Heart left ventricle (tissue), 16 donors: ENCODE results near the gene NAT14. TPM values are rescaled to one million over a fixed set of nuclear protein-coding genes. Genes with fewer than 3 reads are reported as not detected.
"Not testable (repeated sequence)": the region's sequence is repeated elsewhere in the genome, so short reads cannot be mapped to it uniquely, and the experiment has no call there.

Experiments
- ATAC-seq, 4 donors: fragments of 200-7000 bp; cut with Tn5 transposase; one replicate each; pipeline ENCODE4 v1.9.1; 2020 to 2022; ENCODE audit warnings: moderate library complexity in 4 of 4, mild to moderate bottlenecking in 3 of 4, moderate number of reproducible peaks in 1 of 4
- DNase-seq, 5 donors: peaks; one replicate each; pipeline ENCODE4 v3.0.0-alpha.2; 2020
- H3K27ac ChIP-seq, 12 donors: fragments of 200-600 bp; sonication (generic) in 4 of 12; one replicate each; pipeline versions ENCODE4 v1.5.0 to v1.8.0; 2016 to 2022; ENCODE audit warnings: mild to moderate bottlenecking in 2 of 12
- H3K27me3 ChIP-seq, 9 donors: fragments of 200-600 bp; sonication (generic) in 2 of 9; one replicate each; pipeline versions ENCODE4 v1.5.1 to v1.8.0; 2016 to 2022; ENCODE audit warnings: mild to moderate bottlenecking in 3 of 9
- H3K36me3 ChIP-seq, 9 donors: fragments of 200-600 bp; sonication (generic) in 2 of 9; one replicate each; pipeline versions ENCODE4 v1.5.0 to v1.8.0; 2018 to 2022; ENCODE audit warnings: mild to moderate bottlenecking in 2 of 9
- H3K4me1 ChIP-seq, 12 donors: fragments of 200-600 bp; sonication (generic) in 4 of 12; one replicate each; pipeline versions ENCODE4 v1.5.0 to v1.8.0; 2016 to 2022; ENCODE audit warnings: mild to moderate bottlenecking in 3 of 12
- H3K4me3 ChIP-seq, 12 donors: fragments of 200-600 bp; sonication (generic) in 4 of 12; one replicate each; pipeline versions ENCODE4 v1.5.0 to v1.8.0; 2017 to 2022; ENCODE audit warnings: mild to moderate bottlenecking in 9 of 12, moderate library complexity in 4 of 12
- H3K9me3 ChIP-seq, 12 donors: fragments of 200-600 bp; sonication (generic) in 4 of 12; one replicate each; pipeline versions ENCODE4 v1.5.0 to v1.8.0; 2016 to 2022; ENCODE audit warnings: mild to moderate bottlenecking in 1 of 12
- CTCF ChIP-seq, 12 donors: fragments of 200-600 bp; sonication (generic) in 4 of 12; IDR thresholded peaks; one replicate each; pipeline versions ENCODE4 v1.5.0 to v1.8.0; 2018 to 2022; ENCODE audit warnings: antibody characterized with exemption in 12 of 12, mild to moderate bottlenecking in 5 of 12
- POLR2A ChIP-seq, 2 donors: fragments of 450-650 bp; IDR thresholded peaks; one replicate each; pipeline ENCODE4 v1.6.1; 2017; ENCODE audit warnings: antibody characterized with exemption in 2 of 2, mild to moderate bottlenecking in 2 of 2, moderate library complexity in 2 of 2
- WGBS, 4 donors: extraction: QIAGEN DNeasy Blood & Tissue Kit in 2 of 4; methylation state at CpG; one replicate each; pipeline versions ENCODE4 v1.1.5 to v1.1.7; 2013 to 2018; 5-methylcytosine and 5-hydroxymethylcytosine counted together
- intact Hi-C, 10 donors: fragments of 100-400 bp; cut with DNase I; formaldehyde crosslinking; loops; one replicate each; pipeline versions ENCODE4 v1.11.1 to v1.14.2; 2022
- polyA plus RNA-seq, 2 donors: library from polyadenylated mRNA; stranded (reverse); fragments of 200-250 nt; gene quantifications; one replicate each; pipeline ENCODE4 v1.2.3, GENCODE V29; 2013
- total RNA-seq, 9 donors: library from RNA; depleted of rRNA in 2 of 9; stranded (reverse); fragments of >200 nt in 2 of 9; fragmentation: NEBNext Ultra II Directional in 3 of 9; extraction: Animal tissue kit (Norgen Biotek cat#: 25700) in 3 of 9; gene quantifications; one replicate each; pipeline versions ENCODE4 v1.1.0 to v1.2.4, GENCODE V29; 2016 to 2023
- donor health status: ischemic (EF 13 %, LVEDD 7.1; RV severe dilation, severe dysfunction).
- donor health status: healthy with polysubstance abuse.
- donor health status: DM: no; HTN: yes; CAD: no.
- donor health status: DM: no; HTN: no; CAD: no.
- donor health status: ischemic (EF 25% LVEDD 6.9; RV normal size, moderate dysfunction).
- donor health status: ischemic (EF 25% LVEDD 5.7; RV mildly dilated, moderate dysfunction).
- donor health status: healthy.
- donor health status: DM: yes; HTN: yes; CAD: no.
- donor health status: ischemic (EF 35%, LVEDD 5.7; RV mildly dilated, moderate dysfunction).
- donor health status: nonischemic (EF 11% LVEDD 7.7; RV severe dilation, severe dysfunction).
- donor health status: DM: yes; HTN: yes; CAD: no.
- donor health status: PGD.
- donor health status: ischemic (EF 29% LVEDD 5.4; RV normal size, mild dysfunction).
- donor health status: nonischemic (EF 23%, LVEDD 6.1; RV moderate dilation, normal function).

NAT14 gene
- total and polyA plus RNA-seq, 11 donors = 2.9 to 10.4 (median 7.3) TPM

DNA sequence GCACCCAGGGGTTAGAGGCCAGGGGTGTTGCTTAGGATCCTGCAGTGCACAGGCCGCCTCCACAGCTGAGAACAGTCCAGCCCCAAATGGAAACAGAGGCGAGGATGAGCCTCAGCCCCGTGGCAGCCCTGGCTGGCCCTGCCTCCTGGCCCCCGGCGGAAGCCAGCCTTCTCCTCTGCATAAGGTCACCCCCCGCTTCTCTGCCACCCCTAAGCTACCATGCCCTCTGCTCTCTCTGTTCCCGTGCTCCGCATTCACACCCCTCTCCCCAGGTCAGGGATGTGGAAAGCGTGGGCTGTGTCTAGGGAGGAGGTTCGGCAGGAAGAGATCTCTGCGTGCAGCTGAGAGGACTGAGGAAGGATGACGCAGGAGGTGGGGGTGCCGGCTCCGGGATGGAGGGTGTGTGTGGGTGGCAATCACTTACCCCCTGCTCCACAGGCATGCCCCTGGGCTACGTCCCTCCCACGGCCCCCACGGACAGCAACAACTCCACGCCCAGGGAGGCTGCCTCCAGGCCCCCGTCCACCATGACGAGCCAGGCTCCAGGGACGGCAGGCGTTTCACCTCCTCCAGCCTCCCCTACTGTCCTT lies 9.3 kb downstream of the NAT14 start:
- DNase-seq (peak in 4 of 5 donors; percentile 78 to 86 (median 80)), ATAC-seq (peak; percentile 63 to 93 (median 75))
- intact Hi-C loops = no loop called here
- Histone ChIP-seq H3K4me3 (peak overlapping the region; percentile 24 to 68 (median 48)), H3K27ac (peak overlapping the region; percentile 77 to 99 (median 86)), H3K27me3 (peaks cover 0 to 11% (median 0%) of the 10 kb centered on the region in 9 donors), H3K36me3 (peaks cover 0 to 26% (median 0%) of the 10 kb centered on the region in 9 donors), H3K9me3 (no peaks in the 10 kb centered on the region), H3K4me1 (peaks cover 0 to 23% (median 14%) of the 10 kb centered on the region in 12 donors)
- 31 to 38% (median 33%) methylated on average over 22 of the region's 22 CpGs for WGBS, 4 donors
- no peak for TF ChIP-seq CTCF (IDR thresholded peaks at IDR 0.05)
- TF ChIP-seq POLR2A (IDR thresholded peaks at IDR 0.05) = peak in 1 of 2 donors; percentile 29

- Histone ChIP-seq H3K27me3 (peaks cover 0 to 11% (median 0%) of the 10 kb centered on the region in 9 donors), H3K36me3 (peaks cover 0 to 37% (median 11%) of the 10 kb centered on the region in 9 donors), H3K4me1 (peaks cover 0 to 23% (median 14%) of the 10 kb centered on the region in 12 donors), H3K4me3 (no peak overlapping the region), H3K9me3 (no peaks in the 10 kb centered on the region), H3K27ac (peak overlapping the region in 2 of 12 donors; percentile 90 to 99)
- 78 to 85% (median 79%) methylated on average over 11 of the region's 11 CpGs for WGBS, 4 donors
- TF ChIP-seq POLR2A (IDR thresholded peaks at IDR 0.05) (no peak), CTCF (IDR thresholded peaks at IDR 0.05) (no peak)
- intact Hi-C loops = no loop called here
- peak in 1 of 5 donors; percentile 14 for DNase-seq
- no peak for ATAC-seq
These were observed 10.8 kb downstream of the NAT14 start for GRCh38 chr19:55495646-55496349.

DNA sequence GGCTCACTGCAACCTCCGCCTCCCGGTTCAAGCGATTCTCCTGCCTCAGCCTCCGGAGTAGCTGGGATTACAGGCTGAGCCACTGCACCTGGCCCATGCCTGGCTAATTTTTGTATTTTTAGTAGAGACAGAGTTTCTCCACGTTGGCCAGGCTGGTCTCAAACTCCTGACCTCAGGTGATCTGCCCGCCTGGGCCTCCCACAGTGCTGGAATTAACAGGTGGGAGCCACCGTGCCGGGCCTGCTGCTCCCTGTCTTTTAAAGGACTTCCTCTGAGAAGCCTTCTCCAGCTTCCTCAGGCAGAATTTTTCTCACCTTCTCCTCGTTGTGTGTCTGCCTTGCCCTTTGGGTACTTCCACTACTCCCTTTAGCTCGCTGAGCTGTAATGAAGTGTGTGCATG lies 11.8 kb downstream of the NAT14 start:
- peaks cover 0 to 23% (median 14%) of the 10 kb centered on the region in 12 donors for H3K4me1 ChIP-seq

DNA sequence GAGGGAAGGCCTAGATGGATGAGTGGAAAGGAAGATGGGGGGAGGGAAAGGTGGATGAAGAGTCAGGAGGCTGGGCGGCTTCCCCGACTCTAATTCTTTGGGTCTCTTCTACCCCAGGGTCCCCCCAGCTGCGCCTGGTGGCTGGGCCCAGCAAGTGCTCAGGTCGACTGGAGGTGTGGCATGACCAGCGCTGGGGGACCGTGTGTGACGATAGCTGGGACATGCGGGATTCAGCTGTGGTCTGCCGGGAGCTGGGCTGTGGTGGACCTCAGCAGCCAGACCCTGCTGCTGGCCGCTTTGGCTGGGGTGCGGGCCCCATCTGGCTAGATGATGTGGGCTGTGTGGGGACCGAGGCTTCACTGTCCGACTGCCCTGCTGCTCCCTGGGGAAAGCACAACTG lies 12.8 kb downstream of the NAT14 start:
- Histone ChIP-seq H3K27ac (no peak overlapping the region), H3K36me3 (peaks cover 0 to 51% (median 16%) of the 10 kb centered on the region in 9 donors), H3K4me1 (peaks cover 0 to 21% (median 11%) of the 10 kb centered on the region in 12 donors), H3K9me3 (no peaks in the 10 kb centered on the region), H3K27me3 (peaks cover 0 to 11% (median 0%) of the 10 kb centered on the region in 9 donors), H3K4me3 (no peak overlapping the region)
- WGBS, 4 donors = 81 to 89% (median 85%) methylated on average over 10 to 13 of the region's 13 CpGs
- DNase-seq (peak in 1 of 5 donors; percentile 16), ATAC-seq (no peak)
- intact Hi-C loops = no loop called here
- TF ChIP-seq CTCF (IDR thresholded peaks at IDR 0.05) = no peak
- no peak for TF ChIP-seq POLR2A (IDR thresholded peaks at IDR 0.05)

More for the DNA sequence above, 11.8 kb downstream of the NAT14 start:
- ATAC-seq, H3K4me3 ChIP-seq, H3K9me3 ChIP-seq, DNase-seq, H3K27ac ChIP-seq, intact Hi-C loops: not testable (repeated sequence)
- H3K27me3 ChIP-seq = peaks cover 0 to 11% (median 0%) of the 10 kb centered on the region in 9 donors
- H3K36me3 ChIP-seq = peaks cover 0 to 47% (median 16%) of the 10 kb centered on the region in 9 donors
- WGBS, 4 donors = 81 to 83% (median 81%) methylated on average over 10 of the region's 10 CpGs
